Kidney (tissue), 14 donors: Measurements from ENCODE around the gene MPDU1. TPM values are rescaled to one million over a fixed set of nuclear protein-coding genes. Genes with fewer than 3 reads are reported as not detected.

Experiments
- DNase-seq, 5 donors: peaks; one replicate each; pipeline ENCODE4 v3.0.0-alpha.2; 2013 to 2020
- FAIRE-seq: peaks from 2 replicates; lab custom pipeline; 2012; peaks lifted over from hg19 to GRCh38; lab: Jason Lieb, UNC
- H3K27ac ChIP-seq, 2 donors: one replicate each; pipeline ENCODE4 v1.7.0; 2013; ENCODE audit warnings: low read depth in 2 of 2, low read length in 2 of 2, inconsistent platforms in 1 of 2
- H3K27me3 ChIP-seq: one replicate; pipeline ENCODE4 v1.7.1; 2013; ENCODE audit warnings: low read length, inconsistent platforms; ENCODE audit not compliant: control insufficient read depth, insufficient read depth
- H3K36me3 ChIP-seq, 3 donors: one replicate each; pipeline versions ENCODE4 v1.7.0 to v1.7.1; 2013; ENCODE audit warnings: low read length in 3 of 3, control low read depth in 1 of 3, inconsistent platforms in 1 of 3; ENCODE audit not compliant: insufficient read depth in 3 of 3, control insufficient read depth in 2 of 3
- H3K4me1 ChIP-seq, 3 donors: one replicate each; pipeline versions ENCODE4 v1.7.0 to v1.7.1; 2013; ENCODE audit warnings: low read length in 3 of 3, inconsistent platforms in 1 of 3, low read depth in 1 of 3; ENCODE audit not compliant: control insufficient read depth in 2 of 3, insufficient read depth in 2 of 3
- H3K4me3 ChIP-seq, 3 donors: one replicate each; pipeline versions ENCODE4 v1.7.0 to v1.8.1; 2013; ENCODE audit warnings: low read length in 3 of 3, control low read depth in 1 of 3, inconsistent platforms in 1 of 3
- H3K9ac ChIP-seq, 3 donors: one replicate each; pipeline versions ENCODE4 v1.7.0 to v1.7.1; 2013; ENCODE audit warnings: low read length in 3 of 3, control low read depth in 1 of 3, inconsistent platforms in 1 of 3
- H3K9me3 ChIP-seq, 3 donors: one replicate each; pipeline versions ENCODE4 v1.7.0 to v1.7.1; 2013; ENCODE audit warnings: low read length in 3 of 3, control low read depth in 1 of 3, inconsistent platforms in 1 of 3; ENCODE audit not compliant: control insufficient read depth in 2 of 3, insufficient read depth in 1 of 3
- intact Hi-C: fragments of 100-400 bp; cut with DNase I; formaldehyde crosslinking; loops from one replicate; pipeline ENCODE4 v1.11.1; 2022
- polyA plus RNA-seq: library from polyadenylated mRNA; stranded (reverse); fragments of 350-450 nt; fragmentation: Illumina TruSeq; extraction: RNeasy Lipid Tissue Mini Kit (QIAGEN cat#74804); gene quantifications from one replicate; pipeline ENCODE4 v1.2.3, GENCODE V29; 2014; ENCODE audit warnings: low read depth, low replicate concordance; ENCODE audit not compliant: insufficient read depth
- total RNA-seq: library from RNA; stranded (reverse); fragmentation: NEBNext Ultra II Directional; extraction: Animal tissue kit (Norgen Biotek cat#: 25700); gene quantifications from one replicate; pipeline ENCODE4 v1.2.1, GENCODE V29; 2021
- TF ChIP-seq, protein P1 (sequence below): IDR thresholded peaks from 3 replicates; pipeline ENCODE4 v1.5.1; 2012; ENCODE audit warnings: mild to moderate bottlenecking, moderate library complexity, borderline replicate concordance; ENCODE audit not compliant: insufficient read depth; ENCODE audit errors: extremely low read depth
- donor health status: control.
- donor health status: control.
- donor health status: control.
- donor health status: control.
- donor health status: control.
- donor health status: DM: yes; HTN: yes; CAD: no.
- donor health status: Normal renal cell carcinoma (clear cell type).

Gene MPDU1
- total and polyA plus RNA-seq, 2 donors from 2014 or later: 54.2 to 145 TPM

DNA sequence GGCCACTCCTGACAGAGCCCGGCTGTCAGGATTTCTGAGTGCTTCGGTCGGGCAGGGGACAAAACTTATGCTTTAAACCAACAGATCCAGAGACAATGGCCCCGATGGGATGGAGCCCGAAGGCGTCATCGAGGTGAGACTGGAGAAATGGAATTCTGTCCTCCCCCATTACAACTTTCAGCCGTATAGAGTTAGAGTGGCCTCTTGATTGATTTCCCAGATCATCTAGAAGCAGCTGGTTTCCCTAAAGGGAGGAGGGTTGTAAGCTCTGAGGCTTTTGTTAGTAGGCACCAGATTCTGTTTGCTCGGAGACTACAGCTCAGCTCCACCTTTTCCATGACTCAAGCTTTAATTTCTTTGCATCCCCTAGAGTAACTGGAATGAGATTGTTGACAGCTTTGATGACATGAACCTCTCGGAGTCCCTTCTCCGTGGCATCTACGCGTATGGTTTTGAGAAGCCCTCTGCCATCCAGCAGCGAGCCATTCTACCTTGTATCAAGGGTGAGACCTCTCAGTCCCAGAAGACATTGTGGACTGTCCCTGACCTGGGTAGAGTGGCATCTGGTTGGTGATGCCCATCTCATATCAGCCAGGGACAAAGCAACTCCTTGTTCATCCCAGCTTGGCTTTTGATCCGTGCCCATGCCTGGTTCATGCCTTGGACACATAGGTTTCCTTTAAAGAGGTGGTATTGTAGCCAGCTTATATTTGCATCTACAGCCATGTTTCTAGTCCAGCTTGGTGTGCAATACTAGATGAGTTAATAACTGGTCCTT, 9.3 kb upstream of the MPDU1 start:
- Histone ChIP-seq H3K27ac (peak overlapping the region; percentile 97 to 98), H3K4me1 (peaks cover 9 to 28% (median 18%) of the 10 kb centered on the region in 3 donors), H3K36me3 (peaks cover 33 to 66% (median 50%) of the 10 kb centered on the region in 3 donors), H3K4me3 (peak overlapping the region; percentile 59 to 90 (median 74)), H3K9ac (peak overlapping the region; percentile 15 to 30 (median 19)), H3K9me3 (no peaks in the 10 kb centered on the region), H3K27me3 (no peaks in the 10 kb centered on the region)
- TF ChIP-seq, protein P1, sequence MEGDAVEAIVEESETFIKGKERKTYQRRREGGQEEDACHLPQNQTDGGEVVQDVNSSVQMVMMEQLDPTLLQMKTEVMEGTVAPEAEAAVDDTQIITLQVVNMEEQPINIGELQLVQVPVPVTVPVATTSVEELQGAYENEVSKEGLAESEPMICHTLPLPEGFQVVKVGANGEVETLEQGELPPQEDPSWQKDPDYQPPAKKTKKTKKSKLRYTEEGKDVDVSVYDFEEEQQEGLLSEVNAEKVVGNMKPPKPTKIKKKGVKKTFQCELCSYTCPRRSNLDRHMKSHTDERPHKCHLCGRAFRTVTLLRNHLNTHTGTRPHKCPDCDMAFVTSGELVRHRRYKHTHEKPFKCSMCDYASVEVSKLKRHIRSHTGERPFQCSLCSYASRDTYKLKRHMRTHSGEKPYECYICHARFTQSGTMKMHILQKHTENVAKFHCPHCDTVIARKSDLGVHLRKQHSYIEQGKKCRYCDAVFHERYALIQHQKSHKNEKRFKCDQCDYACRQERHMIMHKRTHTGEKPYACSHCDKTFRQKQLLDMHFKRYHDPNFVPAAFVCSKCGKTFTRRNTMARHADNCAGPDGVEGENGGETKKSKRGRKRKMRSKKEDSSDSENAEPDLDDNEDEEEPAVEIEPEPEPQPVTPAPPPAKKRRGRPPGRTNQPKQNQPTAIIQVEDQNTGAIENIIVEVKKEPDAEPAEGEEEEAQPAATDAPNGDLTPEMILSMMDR: no peak
- FAIRE-seq: no peak
- intact Hi-C loops: no loop called here
- DNase-seq: no peak

DNA sequence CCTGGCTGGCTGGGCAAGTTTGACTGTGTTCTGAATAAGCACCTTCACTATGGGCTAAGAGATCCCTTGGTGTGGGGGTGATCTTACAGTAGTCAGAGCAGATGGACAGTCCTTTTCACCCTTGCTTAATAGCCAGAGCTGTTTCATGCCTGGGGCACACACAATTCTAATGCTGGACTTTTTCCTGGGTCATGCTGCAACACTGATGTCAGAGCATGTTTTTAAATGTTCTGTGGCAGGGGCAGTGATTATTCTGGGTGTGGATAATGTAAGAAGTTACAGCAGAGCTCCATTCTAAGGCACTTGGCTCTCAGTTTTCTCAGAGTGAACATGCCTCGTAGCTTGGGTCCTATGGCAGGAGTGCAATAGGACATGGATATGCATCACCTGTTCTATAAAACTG, 8.2 kb upstream of the MPDU1 start:
- DNase-seq (no peak), FAIRE-seq (no peak)
- Histone ChIP-seq H3K9ac (no peak overlapping the region), H3K36me3 (peaks cover 31 to 61% (median 45%) of the 10 kb centered on the region in 3 donors), H3K9me3 (no peaks in the 10 kb centered on the region), H3K4me3 (no peak overlapping the region), H3K4me1 (peaks cover 9 to 37% (median 29%) of the 10 kb centered on the region in 3 donors), H3K27me3 (no peaks in the 10 kb centered on the region), H3K27ac (no peak overlapping the region)
- TF ChIP-seq, protein P1: no peak
- intact Hi-C loops: no loop called here

DNA sequence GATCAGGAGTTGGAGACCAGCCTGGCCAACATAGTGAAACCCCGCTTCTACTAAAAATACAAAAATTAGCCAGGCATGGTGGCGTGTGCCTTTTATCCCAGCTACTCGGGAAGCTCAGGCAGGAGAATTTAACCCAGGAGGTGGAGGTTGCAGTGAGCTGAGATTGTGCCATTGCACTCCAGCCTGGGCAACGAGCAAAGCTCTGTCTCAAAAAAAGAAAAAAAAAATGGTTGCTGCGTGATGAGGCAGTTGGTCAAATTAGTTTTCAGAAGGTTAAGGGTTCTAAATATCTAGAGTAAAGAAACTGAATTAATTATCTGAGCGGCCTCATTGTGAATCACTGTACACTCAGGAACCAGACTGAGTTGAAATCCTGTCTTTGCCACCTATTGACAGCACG, 7.7 kb upstream of the MPDU1 start:
- peaks cover 31 to 57% (median 41%) of the 10 kb centered on the region in 3 donors for H3K36me3 ChIP-seq
- no peak overlapping the region for H3K27ac ChIP-seq
- TF ChIP-seq, protein P1: no peak
- no peaks in the 10 kb centered on the region for H3K9me3 ChIP-seq
- H3K27me3 ChIP-seq: no peaks in the 10 kb centered on the region
- H3K4me3 ChIP-seq: no peak overlapping the region
- DNase-seq (no peak), FAIRE-seq (no peak)
- intact Hi-C loops: no loop called here
- H3K4me1 ChIP-seq: peaks cover 9 to 39% (median 32%) of the 10 kb centered on the region in 3 donors
- no peak overlapping the region for H3K9ac ChIP-seq
